Measurements from ENCODE around the gene PUM1.

GRCh38 chr1:30995990-30996612 is 69.4 kb downstream of the PUM1 start:
- TF ChIP-seq CTCF (IDR thresholded peaks at IDR 0.05): no peak
- TF ChIP-seq POLR2A (IDR thresholded peaks at IDR 0.05): no peak

Data from vagina (tissue), 2 donors.